Common myeloid progenitor, CD34-positive (primary cell): ENCODE data around the gene PGAM2.

ENCODE experiments used
- CTCF ChIA-PET: fragments of 350-600 bp; sonication (Branson Sonifier 250); formaldehyde crosslinking; loops from one replicate; lab custom pipeline; 2021; ENCODE audit warnings: antibody characterized with exemption; lab: Charles Lee
- POLR2A ChIA-PET: fragments of 350-600 bp; sonication (Branson Sonifier 250); formaldehyde crosslinking; loops from one replicate; lab custom pipeline; 2021; ENCODE audit warnings: antibody characterized with exemption; lab: Charles Lee
- DNase-seq, 3 donors: peaks; one replicate each; pipeline versions ENCODE4 v3.0.0 to v3.0.0-alpha.2; 2013
- H3K27ac ChIP-seq, 2 experiments: 1 replicate in 1 of 2; 2 replicates in 1 of 2; pipeline ENCODE4 v1.7.0; 2013; ENCODE audit warnings: inconsistent platforms in 2 of 2, low read length in 2 of 2, mild to moderate bottlenecking in 2 of 2, low read depth in 1 of 2, moderate library complexity in 1 of 2; ENCODE audit not compliant: severe bottlenecking in 2 of 2, insufficient read depth in 1 of 2, poor library complexity in 1 of 2
- H3K27me3 ChIP-seq, 5 experiments: replicated peaks in 2 of 5; 1 replicate in 3 of 5; 2 replicates in 2 of 5; pipeline versions ENCODE4 v1.6.1 to v1.7.0; 2013; ENCODE audit warnings: low read length in 4 of 5, mild to moderate bottlenecking in 2 of 5, moderate library complexity in 2 of 5, inconsistent platforms in 1 of 5; ENCODE audit not compliant: insufficient read depth in 5 of 5, control insufficient read depth in 4 of 5
- H3K36me3 ChIP-seq, 4 experiments: 1 replicate in 2 of 4; 2 replicates in 2 of 4; pipeline versions ENCODE4 v1.6.1 to v1.7.0; 2013; ENCODE audit warnings: low read length in 3 of 4, control low read depth in 1 of 4, mild to moderate bottlenecking in 1 of 4; ENCODE audit not compliant: control insufficient read depth in 4 of 4, insufficient read depth in 4 of 4
- H3K4me1 ChIP-seq, 4 experiments: 1 replicate in 3 of 4; 2 replicates in 1 of 4; pipeline versions ENCODE4 v1.6.1 to v1.7.1; 2013; ENCODE audit warnings: low read length in 3 of 4, mild to moderate bottlenecking in 3 of 4, control low read depth in 1 of 4, inconsistent platforms in 1 of 4, moderate library complexity in 1 of 4; ENCODE audit not compliant: control insufficient read depth in 4 of 4, insufficient read depth in 4 of 4; ENCODE audit errors: control extremely low read depth in 1 of 4
- H3K4me3 ChIP-seq, 7 experiments: 1 replicate in 4 of 7; 2 replicates in 3 of 7; pipeline versions ENCODE4 v1.5.1 to v1.7.0; 2013; ENCODE audit warnings: mild to moderate bottlenecking in 7 of 7, low read length in 6 of 7, moderate library complexity in 6 of 7, inconsistent platforms in 2 of 7, low read depth in 2 of 7, control low read depth in 1 of 7; ENCODE audit not compliant: insufficient read depth in 4 of 7, control insufficient read depth in 1 of 7; ENCODE audit errors: extremely low read depth in 1 of 7
- H3K9me3 ChIP-seq, 5 experiments: 1 replicate in 4 of 5; 2 replicates in 1 of 5; pipeline versions ENCODE4 v1.6.1 to v1.7.1; 2013; ENCODE audit warnings: low read length in 4 of 5, mild to moderate bottlenecking in 2 of 5, inconsistent platforms in 1 of 5, low read depth in 1 of 5, moderate library complexity in 1 of 5; ENCODE audit not compliant: control insufficient read depth in 4 of 5, insufficient read depth in 2 of 5; ENCODE audit errors: control extremely low read depth in 1 of 5
- WGBS: methylation state at CpG from one replicate; pipeline ENCODE4 v1.1.5; 2013; ENCODE audit not compliant: insufficient coverage; 5-methylcytosine and 5-hydroxymethylcytosine counted together

PGAM2 gene

GRCh38 chr7:44110719-44111635 is 45.6 kb upstream of the PGAM2 start:
- 88% methylated on average over 25 of the region's 27 CpGs for WGBS
- peaks cover 5 to 70% (median 36%) of the 10 kb centered on the region in 4 experiments for H3K36me3 ChIP-seq

GRCh38 chr7:44109991-44110390 is 44.6 kb upstream of the PGAM2 start:
- WGBS: 97% methylated on average over 18 of the region's 18 CpGs
- Histone ChIP-seq H3K36me3 (peaks cover 5 to 62% (median 26%) of the 10 kb centered on the region in 4 experiments), H3K27me3 (no peaks in the 10 kb centered on the region), H3K4me1 (peaks cover 0 to 8% (median 6%) of the 10 kb centered on the region in 4 experiments), H3K27ac (no peak overlapping the region), H3K4me3 (no peak overlapping the region), H3K9me3 (no peaks in the 10 kb centered on the region)
- ChIA-PET CTCF (interaction anchor here (0.9 kb wide), 1 partner anchor 15 kb away, joined by 3 read pairs; no protein-coding TSS in a partner anchor), POLR2A (no interaction called here)
- DNase-seq: no peak

More at GRCh38 chr7:44110719-44111635, 45.6 kb upstream of the PGAM2 start:
- no peak overlapping the region for H3K4me3 ChIP-seq
- no peak overlapping the region for H3K27ac ChIP-seq
- no peaks in the 10 kb centered on the region for H3K27me3 ChIP-seq
- no peaks in the 10 kb centered on the region for H3K4me1 ChIP-seq
- POLR2A ChIA-PET: no interaction called here
- no peaks in the 10 kb centered on the region for H3K9me3 ChIP-seq
- no peak for DNase-seq
- CTCF ChIA-PET: interaction anchor here (0.6 to 1.2 kb wide), 4 partner anchors 12 to 63 kb away, joined by 3 to 7 read pairs (median 3); partner anchors contain the start of gene POLD2

GRCh38 chr7:44108768-44109750 is 43.7 kb upstream of the PGAM2 start:
- Histone ChIP-seq H3K27ac (no peak overlapping the region), H3K4me1 (peaks cover 0 to 15% (median 10%) of the 10 kb centered on the region in 4 experiments), H3K9me3 (no peaks in the 10 kb centered on the region), H3K4me3 (no peak overlapping the region), H3K36me3 (peaks cover 5 to 53% (median 17%) of the 10 kb centered on the region in 4 experiments), H3K27me3 (no peaks in the 10 kb centered on the region)
- 96% methylated on average over 13 of the region's 21 CpGs for WGBS
- ChIA-PET CTCF (interaction anchor here (0.9 to 1.4 kb wide), 2 partner anchors 16 to 23 kb away, joined by 3 read pairs; no protein-coding TSS in a partner anchor), POLR2A (no interaction called here)
- no peak for DNase-seq

- H3K27ac ChIP-seq: no peak overlapping the region
- CTCF ChIA-PET: interaction anchor here (1.2 to 1.4 kb wide), 2 partner anchors 24 to 28 kb away, joined by 3 read pairs; no protein-coding TSS in a partner anchor
- 94% methylated on average over 18 of the region's 21 CpGs for WGBS
Measured at GRCh38 chr7:44107961-44108767, 42.8 kb upstream of the PGAM2 start.

GRCh38 chr7:44107116-44107960 is 42.0 kb upstream of the PGAM2 start:
- ChIA-PET POLR2A (no interaction called here), CTCF (interaction anchor here (1.2 to 1.6 kb wide), 2 partner anchors 10 to 27 kb away, joined by 3 to 4 read pairs; no protein-coding TSS in a partner anchor)
- WGBS: 98% methylated on average over 8 of the region's 18 CpGs
- H3K27me3 ChIP-seq: no peaks in the 10 kb centered on the region
- no peaks in the 10 kb centered on the region for H3K9me3 ChIP-seq
- no peak overlapping the region for H3K27ac ChIP-seq
- peaks cover 0 to 28% (median 17%) of the 10 kb centered on the region in 4 experiments for H3K4me1 ChIP-seq
- no peak overlapping the region for H3K4me3 ChIP-seq
- DNase-seq: no peak
- peaks cover 0 to 37% (median 7%) of the 10 kb centered on the region in 4 experiments for H3K36me3 ChIP-seq

More at GRCh38 chr7:44107961-44108767, 42.8 kb upstream of the PGAM2 start:
- peaks cover 4 to 45% (median 13%) of the 10 kb centered on the region in 4 experiments for H3K36me3 ChIP-seq
- peaks cover 0 to 23% (median 13%) of the 10 kb centered on the region in 4 experiments for H3K4me1 ChIP-seq
- no peak for DNase-seq
- POLR2A ChIA-PET: no interaction called here
- H3K27me3 ChIP-seq: no peaks in the 10 kb centered on the region
- no peak overlapping the region for H3K4me3 ChIP-seq
- no peaks in the 10 kb centered on the region for H3K9me3 ChIP-seq
